ENCODE data around the gene MIPOL1. TPM values are rescaled to one million over a fixed set of nuclear protein-coding genes. Genes with fewer than 3 reads are reported as not detected.

MIPOL1 gene
- total and polyA plus RNA-seq, 4 donors: 0.51 to 6.6 (median 1.9) TPM

GRCh38 chr14:37328673-37329072 is 130.9 kb downstream of the MIPOL1 start:
- TF ChIP-seq RXRA (IDR thresholded peaks at IDR 0.05): no peak
- no peak for TF ChIP-seq HNF4A (conservative IDR thresholded peaks at IDR 0.05)
- TF ChIP-seq EGR1 (IDR thresholded peaks at IDR 0.05; ENCODE audit: low read depth in 2 of 2): no peak
- TF ChIP-seq JUND (IDR thresholded peaks at IDR 0.05): no peak
- TF ChIP-seq ZBTB33 (IDR thresholded peaks at IDR 0.05): no peak
- no peak for TF ChIP-seq CTCF (IDR thresholded peaks at IDR 0.05; ENCODE audit: low read depth, low read length, missing input control)
- no peak for TF ChIP-seq TAF1 (conservative IDR thresholded peaks at IDR 0.05)
- no peak for TF ChIP-seq FOXA1 (IDR thresholded peaks at IDR 0.05)
- TF ChIP-seq YY1 (IDR thresholded peaks at IDR 0.05): no peak
- no peak for TF ChIP-seq MAX (IDR thresholded peaks at IDR 0.05)
- TF ChIP-seq SP1 (IDR thresholded peaks at IDR 0.05): no peak
- TF ChIP-seq REST (IDR thresholded peaks at IDR 0.05): no peak
- TF ChIP-seq FOXA2 (IDR thresholded peaks at IDR 0.05): no peak
- no peak for TF ChIP-seq HNF4G (IDR thresholded peaks at IDR 0.05)
- no peak for DNase-seq (ENCODE audit: low spot score)
- peaks cover 0 to 8% (median 6%) of the 10 kb centered on the region in 4 donors for H3K4me1 ChIP-seq (ENCODE audit: control insufficient read depth in 4 of 4, insufficient read depth in 4 of 4, low read length in 3 of 4)
- H3K4me3 ChIP-seq (ENCODE audit: low read depth in 1 of 3, low read length in 3 of 3): no peak overlapping the region
- no peaks in the 10 kb centered on the region for H3K36me3 ChIP-seq (ENCODE audit: control insufficient read depth in 4 of 4, insufficient read depth in 3 of 4, low read depth in 1 of 4, low read length in 3 of 4)
- H3K27ac ChIP-seq (ENCODE audit: low read depth in 1 of 2, low read length in 2 of 2): no peak overlapping the region
- no peaks in the 10 kb centered on the region for H3K9me3 ChIP-seq (ENCODE audit: control insufficient read depth in 4 of 4, low read length in 3 of 4)
- H3K27me3 ChIP-seq (ENCODE audit: control insufficient read depth in 4 of 4, insufficient read depth in 4 of 4, low read length in 3 of 4): no peaks in the 10 kb centered on the region
- no peak overlapping the region for H3K9ac ChIP-seq (ENCODE audit: low read depth in 1 of 2, low read length in 2 of 2)
- 47% methylated on average over 1 of the region's 1 CpG for WGBS

GRCh38 chr14:37329189-37330001 is 131.7 kb downstream of the MIPOL1 start:
- no peaks in the 10 kb centered on the region for H3K36me3 ChIP-seq (ENCODE audit: control insufficient read depth in 4 of 4, insufficient read depth in 3 of 4, low read depth in 1 of 4, low read length in 3 of 4)
- DNase-seq (ENCODE audit: low spot score): no peak
- TF ChIP-seq RXRA (IDR thresholded peaks at IDR 0.05): no peak
- TF ChIP-seq ZBTB33 (IDR thresholded peaks at IDR 0.05): no peak
- no peak for TF ChIP-seq JUND (IDR thresholded peaks at IDR 0.05)
- TF ChIP-seq GABPA (IDR thresholded peaks at IDR 0.05 in 1 of 2, conservative IDR thresholded peaks at IDR 0.05 in 1 of 2): no peak
- TF ChIP-seq NR2F2 (IDR thresholded peaks at IDR 0.05): no peak
- TF ChIP-seq SP1 (IDR thresholded peaks at IDR 0.05): no peak
- TF ChIP-seq FOXA1 (IDR thresholded peaks at IDR 0.05): no peak
- no peak for TF ChIP-seq CTCF (IDR thresholded peaks at IDR 0.05; ENCODE audit: low read depth, low read length, missing input control)
- no peak for TF ChIP-seq TAF1 (conservative IDR thresholded peaks at IDR 0.05)
- peak in 1 of 2 donors; percentile 25 for TF ChIP-seq RAD21 (IDR thresholded peaks at IDR 0.05)
- TF ChIP-seq HNF4A (conservative IDR thresholded peaks at IDR 0.05): peak in 1 of 2 donors; percentile 9
- TF ChIP-seq HNF4G (IDR thresholded peaks at IDR 0.05): no peak
- TF ChIP-seq MAX (IDR thresholded peaks at IDR 0.05): peak; percentile 9
- peaks cover 0 to 8% (median 6%) of the 10 kb centered on the region in 4 donors for H3K4me1 ChIP-seq (ENCODE audit: control insufficient read depth in 4 of 4, insufficient read depth in 4 of 4, low read length in 3 of 4)
- H3K4me3 ChIP-seq (ENCODE audit: low read depth in 1 of 3, low read length in 3 of 3): no peak overlapping the region
- WGBS: 19% methylated on average over 2 of the region's 2 CpGs
- H3K27ac ChIP-seq (ENCODE audit: low read depth in 1 of 2, low read length in 2 of 2): peak overlapping the region in 1 of 2 donors; percentile 29
- no peak overlapping the region for H3K9ac ChIP-seq (ENCODE audit: low read depth in 1 of 2, low read length in 2 of 2)
- H3K9me3 ChIP-seq (ENCODE audit: control insufficient read depth in 4 of 4, low read length in 3 of 4): no peaks in the 10 kb centered on the region
- no peaks in the 10 kb centered on the region for H3K27me3 ChIP-seq (ENCODE audit: control insufficient read depth in 4 of 4, insufficient read depth in 4 of 4, low read length in 3 of 4)
